Anterior cingulate cortex (tissue), 58 donors: Measurements from ENCODE around the gene CCDC6.
"Not testable (repeated sequence)": the region's sequence is repeated elsewhere in the genome, so short reads cannot be mapped to it uniquely, and the experiment has no call there.

Source experiments
- DNase-seq, 58 donors: peaks; one replicate each; lab custom pipeline; 2025; lab: John Stamatoyannopoulos, UW

Gene CCDC6

DNA sequence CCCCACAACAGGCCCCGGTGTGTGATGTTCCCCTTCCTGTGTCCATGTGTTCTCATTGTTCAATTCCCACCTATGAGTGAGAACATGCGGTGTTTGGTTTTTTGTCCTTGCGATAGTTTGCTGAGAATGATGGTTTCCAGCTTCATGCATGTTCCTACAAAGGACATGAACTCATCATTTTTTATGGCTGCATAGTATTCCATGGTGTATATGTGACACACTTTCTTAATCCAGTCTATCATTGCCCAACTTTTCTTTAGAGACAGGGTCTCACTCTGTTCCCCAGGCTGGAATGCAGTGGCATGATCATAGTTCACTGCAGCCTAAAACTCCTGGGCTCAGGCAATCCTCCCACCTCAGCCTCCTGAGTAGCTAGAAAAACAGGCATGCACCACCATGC, 120.9 kb downstream of the CCDC6 start:
- not testable (repeated sequence) for DNase-seq

DNA sequence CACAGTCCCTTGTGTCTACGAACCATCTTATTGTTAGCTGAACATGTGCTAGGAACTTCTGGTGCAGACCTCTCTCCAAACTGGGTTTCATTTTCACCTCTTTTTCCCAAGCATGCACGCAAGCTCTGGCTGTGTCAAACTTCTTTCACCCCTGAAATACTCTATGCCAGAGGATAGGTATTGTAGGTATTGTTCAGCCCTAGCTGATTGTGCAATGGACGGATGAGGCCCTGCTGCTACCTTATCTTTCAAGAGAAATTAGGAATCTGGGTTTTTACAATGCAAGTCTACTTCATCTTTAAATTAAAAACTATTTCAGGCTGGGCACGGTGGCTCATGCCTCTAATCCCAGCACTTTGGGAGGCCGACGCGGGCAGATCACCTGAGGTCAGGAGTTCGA, 124.8 kb downstream of the CCDC6 start:
- DNase-seq: no peak

DNA sequence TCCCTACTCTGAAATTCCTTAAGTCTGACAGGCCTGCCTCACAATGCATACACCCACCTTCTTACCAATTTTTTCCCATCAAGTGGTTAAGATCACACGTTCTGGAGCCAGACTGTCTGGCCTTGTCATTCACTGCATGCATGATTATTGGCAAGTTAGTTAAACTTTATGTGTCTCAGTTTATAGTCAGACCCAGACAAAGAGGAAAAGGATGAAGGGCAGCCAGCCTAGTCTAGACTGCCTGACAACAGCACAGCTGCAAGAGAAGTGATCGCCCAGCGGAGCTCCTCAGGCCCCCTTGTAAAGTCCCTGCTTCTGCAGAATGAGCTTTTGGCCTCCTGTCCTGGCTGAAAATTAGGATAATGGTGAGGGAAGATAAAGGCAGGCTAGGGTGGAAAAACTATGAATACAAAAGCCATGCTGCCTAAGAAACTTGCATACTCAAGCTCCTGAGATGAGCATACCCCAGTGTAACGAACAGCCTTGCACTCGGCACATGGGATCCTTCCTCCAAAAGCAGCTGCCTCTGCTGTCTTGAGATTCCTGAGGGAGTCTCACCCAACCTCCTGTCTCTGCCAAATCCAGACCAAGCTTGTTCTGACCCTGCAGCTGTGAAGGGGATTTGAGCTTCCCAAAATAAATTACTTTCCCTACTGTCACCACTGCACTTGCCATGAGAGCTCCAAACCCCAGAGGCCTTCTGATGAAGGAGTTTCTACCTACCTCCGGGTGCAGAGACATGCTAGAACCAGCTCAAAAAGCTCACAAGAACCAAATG, 126.4 kb downstream of the CCDC6 start:
- DNase-seq: no peak

DNA sequence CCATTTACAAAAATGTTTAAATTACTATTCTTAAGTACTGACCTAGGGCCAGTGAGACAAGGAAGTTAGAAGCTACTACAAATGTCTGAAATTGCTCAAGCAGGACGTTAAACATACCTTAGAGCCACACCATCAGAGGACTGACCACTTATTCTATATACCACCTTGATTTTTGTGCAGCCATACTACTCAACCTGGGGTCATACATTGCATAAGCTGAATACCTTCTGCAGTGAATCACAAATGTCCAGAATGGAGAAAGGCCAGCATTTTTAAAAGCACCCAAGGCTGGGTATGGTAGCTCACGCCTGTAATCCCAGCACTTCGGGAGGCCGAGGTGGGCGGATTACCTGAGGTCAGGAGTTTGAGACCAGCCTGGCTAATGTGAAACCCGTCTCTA, 131.9 kb downstream of the CCDC6 start:
- no peak for DNase-seq

DNA sequence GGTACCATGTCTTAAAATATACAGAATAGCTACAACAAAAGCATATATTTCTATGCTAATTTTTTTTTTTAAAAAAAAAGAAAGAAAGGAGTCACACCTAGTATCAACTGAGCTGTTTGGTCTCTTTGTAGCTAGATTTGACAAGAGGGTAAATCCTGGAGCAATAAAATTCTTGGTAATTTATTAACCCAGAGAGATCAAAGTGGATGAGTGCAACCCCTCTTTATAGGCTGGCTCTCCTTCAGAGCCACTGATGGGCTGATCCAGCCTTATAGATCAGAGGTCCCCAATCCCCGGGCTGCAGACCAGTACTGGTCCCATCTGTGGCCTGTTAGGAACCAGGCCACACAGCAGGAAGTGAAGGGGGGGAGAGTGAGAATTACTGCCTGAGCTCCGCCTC, 133.3 kb downstream of the CCDC6 start:
- DNase-seq: no peak

DNA sequence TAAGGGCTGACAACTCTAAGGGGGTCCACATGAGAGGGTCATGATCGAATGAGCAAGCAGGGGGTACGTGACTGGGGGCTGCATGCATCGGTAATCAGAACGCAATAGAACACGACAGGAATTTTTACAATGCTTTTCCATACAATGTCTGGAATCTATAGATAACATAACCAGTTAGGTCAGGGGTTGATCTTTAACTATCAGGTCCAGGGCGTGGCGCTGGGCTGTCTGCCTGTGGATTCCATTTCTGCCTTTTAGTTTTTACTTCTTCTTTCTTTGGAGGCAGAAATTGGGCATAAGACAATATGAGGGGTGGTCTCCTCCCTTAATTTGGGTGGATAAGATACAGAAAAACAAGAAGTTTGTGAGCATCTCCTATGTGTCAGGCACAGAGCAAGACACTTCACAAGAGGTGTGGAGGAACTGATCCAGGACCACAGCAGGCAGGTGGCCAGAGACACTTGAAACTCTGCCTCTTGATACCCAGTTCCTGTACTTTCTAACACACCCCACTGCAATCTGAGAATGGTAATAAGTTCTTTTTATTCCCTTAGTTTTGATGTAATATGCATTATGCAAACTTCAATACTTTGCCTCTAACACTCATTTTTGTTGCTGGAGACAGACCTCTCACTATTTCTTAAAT, 135.1 kb downstream of the CCDC6 start:
- DNase-seq: no peak

DNA sequence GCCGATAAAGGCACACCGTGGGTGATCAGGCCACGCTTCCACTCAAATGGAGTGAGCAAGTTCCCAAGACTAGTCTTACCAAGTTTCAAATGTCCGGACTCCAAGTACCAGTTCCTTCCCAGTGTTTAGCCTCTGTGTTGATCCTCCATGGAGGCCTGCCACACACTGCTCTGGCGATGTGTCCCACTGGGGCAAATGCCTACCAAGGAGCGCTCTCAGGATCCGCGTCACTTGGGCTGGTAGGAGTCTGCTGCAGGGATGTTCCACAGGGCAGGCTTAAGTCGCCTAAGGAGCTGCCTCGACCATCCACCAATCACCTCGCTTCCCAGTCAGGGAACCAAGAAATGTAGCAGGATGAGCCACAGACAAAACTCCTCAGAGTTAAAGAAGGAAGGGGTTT, 135.7 kb downstream of the CCDC6 start:
- DNase-seq: no peak

DNA sequence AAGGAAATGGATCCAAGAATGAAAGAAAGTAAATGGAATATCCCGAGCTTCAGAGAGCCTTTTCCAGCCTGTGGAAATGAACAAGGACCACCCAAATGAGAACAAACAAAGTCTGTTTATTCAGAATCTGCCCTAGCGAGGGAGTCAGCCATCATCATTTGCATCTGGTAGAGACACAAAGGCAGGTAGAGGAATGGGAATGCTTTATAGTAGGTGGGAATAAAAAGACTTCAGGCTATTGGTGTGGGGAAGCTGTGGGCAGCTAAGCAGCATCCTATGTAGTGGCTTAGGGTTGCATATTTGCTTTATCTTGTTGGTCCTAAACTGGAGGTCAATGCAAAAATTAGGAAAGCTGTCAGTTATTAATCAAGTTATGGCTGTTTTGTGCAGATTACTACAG, 143.9 kb downstream of the CCDC6 start:
- no peak for DNase-seq

DNA sequence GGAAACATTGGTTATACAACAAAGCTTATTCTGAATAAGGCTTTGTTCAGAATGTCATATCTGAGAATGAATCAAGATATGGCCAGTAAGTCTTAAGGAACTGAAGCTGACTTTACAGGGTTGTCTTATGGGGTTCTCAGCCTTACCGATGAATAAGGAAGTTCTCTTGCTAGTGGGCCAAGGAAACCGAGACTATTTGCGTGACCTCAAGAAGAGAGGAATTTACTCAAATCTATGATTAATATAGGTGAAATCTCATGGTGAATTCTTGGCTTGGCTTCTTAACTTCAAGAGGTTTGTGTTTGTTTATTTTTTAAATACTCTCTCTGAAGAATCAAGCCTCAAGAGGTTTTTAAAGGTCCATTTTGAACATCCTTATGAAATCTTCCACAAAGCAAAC, 148.4 kb downstream of the CCDC6 start:
- no peak for DNase-seq

DNA sequence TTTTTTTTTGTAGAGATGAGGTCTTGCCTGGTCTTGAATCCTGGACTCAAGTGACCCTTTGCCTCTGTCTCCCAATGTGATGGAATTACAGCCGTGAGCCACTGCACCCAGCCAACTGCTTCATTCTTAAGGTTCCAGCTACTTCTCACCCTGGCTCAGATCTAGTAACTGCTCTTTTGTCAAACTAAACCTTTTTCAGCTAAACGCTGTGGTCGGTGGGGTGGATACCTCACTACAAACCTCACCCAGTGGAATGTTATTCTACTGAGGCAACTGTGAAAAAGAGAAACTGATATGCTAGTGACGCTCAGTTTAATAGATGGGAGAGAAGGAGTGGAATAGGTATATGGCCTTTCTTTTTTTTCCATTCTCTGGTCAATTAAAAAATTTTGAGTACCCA, 151.4 kb downstream of the CCDC6 start:
- DNase-seq: no peak

DNA sequence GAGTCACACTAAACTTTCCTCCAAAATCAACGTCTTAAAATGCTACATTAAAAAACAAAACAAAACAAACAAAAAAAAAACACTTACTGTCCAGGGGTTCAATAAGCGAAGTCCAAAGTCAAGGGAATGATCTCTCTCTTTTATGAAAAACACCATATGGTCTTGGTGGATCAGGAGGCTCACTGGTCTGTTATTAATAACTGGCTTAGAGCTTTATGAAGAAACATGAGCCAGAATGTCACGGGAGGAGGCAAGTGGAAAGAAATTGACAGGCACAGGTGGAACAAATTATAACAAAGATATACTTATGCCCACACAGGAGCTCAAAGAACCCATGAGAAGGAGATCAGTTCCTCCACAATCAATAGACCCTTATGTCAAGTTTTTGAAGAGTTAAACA, 153.1 kb downstream of the CCDC6 start, which contains the start of gene MRLN:
Gene MRLN, minus strand, starts transcription at position 189 of the 400 bp plus-strand sequence.
- no peak for DNase-seq

DNA sequence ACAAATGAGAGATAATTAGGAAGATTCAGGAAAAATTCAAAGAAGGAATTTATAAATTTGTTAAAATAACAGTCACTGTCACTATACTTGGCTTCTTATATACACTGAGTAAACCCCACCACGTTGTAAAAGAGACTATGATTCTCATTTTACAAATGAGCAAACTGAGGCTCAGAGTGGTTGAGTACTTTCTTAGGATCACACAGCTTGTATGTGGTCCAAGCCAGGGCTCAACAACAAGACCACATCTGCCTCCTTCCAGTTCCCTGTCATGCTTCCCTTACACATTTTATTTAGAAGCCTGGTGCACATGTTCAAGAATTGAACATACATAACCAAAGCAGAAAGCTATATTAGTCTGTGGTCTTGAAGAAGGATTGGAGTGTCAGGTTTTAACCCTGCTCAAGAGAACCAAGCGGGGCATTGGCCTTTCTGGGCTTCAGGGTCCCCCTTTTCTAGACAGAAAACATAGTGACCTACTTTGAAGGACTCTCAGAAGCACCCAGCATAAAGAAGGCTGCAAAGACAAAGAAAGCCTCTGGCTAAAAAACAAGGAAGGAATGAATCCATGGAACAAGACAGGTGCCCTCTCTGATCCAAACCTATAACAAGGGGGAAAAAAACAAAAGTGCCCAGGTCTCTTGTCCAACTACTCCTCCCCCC, 153.9 kb downstream of the CCDC6 start:
- no peak for DNase-seq

DNA sequence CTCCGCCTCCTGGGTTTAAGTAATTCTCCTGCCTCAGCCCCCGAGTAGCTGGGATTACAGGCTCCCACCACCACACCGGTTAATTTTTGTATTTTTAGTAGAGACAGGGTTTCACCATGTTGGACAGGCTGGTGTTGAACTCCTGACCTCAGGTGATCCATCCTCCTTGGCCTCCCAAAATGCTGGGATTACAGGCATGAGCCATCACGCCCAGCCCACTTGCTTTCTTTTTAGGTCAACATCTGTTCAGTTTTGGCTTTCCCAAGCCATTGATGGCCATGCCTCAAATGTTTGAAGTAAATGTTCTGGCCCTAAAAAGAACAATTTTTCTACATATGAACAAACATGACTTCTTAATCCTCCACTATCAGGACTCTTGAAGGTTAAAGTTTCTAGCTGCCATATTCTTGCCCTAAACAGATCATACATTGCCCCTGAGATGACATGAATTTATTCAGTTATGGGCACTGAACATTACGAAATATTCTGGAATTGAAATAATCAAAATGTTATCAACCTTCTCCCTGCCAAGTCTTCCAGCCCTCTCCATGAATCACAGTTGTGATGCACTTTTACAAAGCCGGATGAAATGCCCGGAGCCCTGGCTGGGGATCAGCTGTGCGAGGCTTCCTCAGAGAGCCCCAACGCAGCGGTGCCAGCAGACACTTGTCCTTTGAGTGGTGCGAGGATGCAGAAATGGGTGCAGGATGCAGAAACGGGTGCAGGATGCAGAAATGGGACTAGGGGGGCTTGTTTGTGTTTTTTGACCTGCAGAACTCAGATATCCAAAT, 156.0 kb downstream of the CCDC6 start:
- DNase-seq: peak in 1 of 58 donors; percentile 0

DNA sequence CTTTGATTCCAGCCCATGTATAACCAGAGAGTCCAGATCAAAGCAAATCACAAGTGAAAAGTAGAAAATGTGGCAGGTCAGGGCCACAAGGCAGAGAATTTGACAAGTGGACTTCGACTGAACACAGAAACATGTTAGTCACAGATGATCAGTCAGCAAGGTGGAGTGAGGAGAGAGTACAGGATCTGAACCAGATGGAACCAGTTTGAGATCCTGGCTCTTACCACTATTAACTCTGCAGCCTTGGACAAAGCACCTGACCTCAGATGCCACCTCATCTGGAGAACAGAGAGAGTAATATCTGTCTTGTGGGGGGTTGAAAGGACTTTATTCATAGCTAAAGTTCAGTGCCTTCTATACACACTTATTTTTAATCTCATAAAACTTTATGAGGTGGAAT, 157.5 kb downstream of the CCDC6 start:
- DNase-seq: no peak

DNA sequence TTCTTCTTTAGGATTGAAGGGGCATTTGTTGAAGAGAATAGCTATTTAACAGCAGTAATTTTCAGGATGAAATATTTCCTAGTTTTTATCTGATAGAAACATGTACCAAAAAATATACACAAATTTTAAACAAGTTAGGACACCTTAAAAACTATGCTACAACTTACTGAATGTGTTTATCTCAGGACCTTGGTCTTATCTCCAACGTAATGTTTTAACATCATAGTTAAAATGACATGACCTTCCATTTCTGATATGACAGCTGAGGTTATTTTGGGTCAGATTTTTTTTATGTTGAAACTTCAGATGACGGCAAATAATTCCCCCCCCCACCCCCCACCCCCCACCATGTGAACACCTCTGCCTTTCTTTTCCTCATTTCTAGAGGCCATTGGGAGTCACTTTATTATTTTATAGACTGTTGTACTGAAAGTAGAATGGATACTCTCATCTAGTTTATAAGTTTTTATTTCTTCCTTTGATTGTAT, 161.1 kb downstream of the CCDC6 start:
- DNase-seq: no peak

DNA sequence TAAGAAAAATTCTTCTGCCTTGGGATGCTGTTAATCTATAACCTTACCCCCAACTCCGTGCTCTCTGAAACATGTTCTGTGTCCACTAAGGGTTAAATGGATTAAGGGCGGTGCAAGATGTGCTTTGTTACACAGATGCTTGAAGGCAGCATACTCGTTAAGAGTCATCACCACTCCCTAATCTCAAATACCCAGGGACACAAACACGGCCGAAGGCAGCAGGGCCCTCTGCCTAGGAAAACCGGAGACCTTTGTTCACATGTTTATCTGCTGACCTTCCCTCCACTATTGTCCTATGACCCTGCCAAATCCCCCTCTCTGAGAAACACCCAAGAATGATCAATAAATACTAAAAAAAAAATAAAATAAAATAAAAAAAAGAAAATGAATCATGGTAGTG, 161.6 kb downstream of the CCDC6 start:
- not testable (repeated sequence) for DNase-seq

DNA sequence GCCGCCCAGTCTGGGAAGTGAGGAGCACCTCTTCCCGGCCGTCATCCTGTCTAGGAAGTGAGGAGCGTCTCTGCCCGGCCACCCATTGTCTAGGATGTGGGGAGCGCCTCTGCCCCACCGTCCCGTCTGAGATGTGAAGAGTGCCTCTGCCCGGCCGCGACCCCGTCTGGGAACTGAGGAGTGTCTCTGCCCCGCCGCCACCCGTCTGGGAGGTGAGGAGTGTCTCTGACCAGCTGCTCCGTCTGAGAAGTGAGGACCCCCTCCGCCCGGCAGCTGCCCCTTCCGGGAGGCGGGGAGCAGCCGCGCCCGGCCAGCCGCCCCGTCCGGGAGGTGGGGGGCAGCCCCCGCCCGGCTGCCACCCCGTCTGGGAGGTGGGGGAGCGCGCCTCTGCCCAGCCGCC, 162.2 kb downstream of the CCDC6 start:
- DNase-seq: not testable (repeated sequence)

DNA sequence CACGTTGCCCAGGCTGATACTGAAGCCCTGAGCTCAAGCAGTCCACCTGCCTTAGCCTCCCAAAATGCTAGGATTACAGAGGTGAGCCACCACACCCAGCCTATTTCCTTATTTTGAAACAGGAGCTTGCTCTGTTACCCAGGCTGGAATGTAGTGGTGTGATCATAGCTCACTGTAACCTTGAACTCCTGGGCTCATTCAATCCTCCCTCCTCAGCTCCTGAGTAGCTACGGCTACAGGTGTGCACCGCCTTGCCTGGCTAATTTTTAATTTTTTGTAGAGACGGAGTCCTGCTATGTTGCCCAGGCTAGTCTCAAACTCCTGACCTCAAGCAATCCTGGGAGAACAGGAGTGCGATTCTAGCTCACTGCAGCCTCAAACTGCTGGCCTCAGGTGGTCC, 164.8 kb downstream of the CCDC6 start:
- no peak for DNase-seq

DNA sequence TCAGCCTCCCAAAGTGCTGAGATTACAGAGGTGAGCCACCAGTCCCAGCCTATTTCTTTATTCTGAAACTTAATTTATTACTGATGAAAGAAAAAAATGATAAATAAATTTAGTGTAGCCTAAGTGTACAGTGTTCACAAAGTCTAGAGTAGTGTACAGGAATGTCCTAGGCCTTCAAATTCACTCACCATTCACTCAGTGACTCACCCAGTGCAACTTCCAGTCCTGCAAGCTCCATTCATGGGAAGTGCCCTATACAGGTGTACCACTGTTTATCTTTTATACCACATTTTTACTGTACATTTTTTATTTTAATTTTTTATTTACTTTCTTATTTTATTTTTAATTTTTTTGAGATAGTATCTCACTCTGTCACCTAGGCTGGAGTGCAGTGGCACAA, 165.3 kb downstream of the CCDC6 start:
- DNase-seq: no peak
